Upper lobe of left lung (tissue), 4 donors: ENCODE measurements around the gene RNF213.

ENCODE experiments used
- CTCF ChIP-seq, 6 experiments: fragments of 450-650 bp in 4 of 6; fragments of 200-600 bp in 2 of 6; sonication (generic) in 2 of 6; IDR thresholded peaks; one replicate each; pipeline ENCODE4 v1.5.1; 2016 to 2019; ENCODE audit warnings: antibody characterized with exemption in 6 of 6
- POLR2A ChIP-seq, 4 donors: fragments of 450-650 bp; IDR thresholded peaks; one replicate each; pipeline ENCODE4 v1.5.1; 2016 to 2017; ENCODE audit warnings: antibody characterized with exemption in 4 of 4, mild to moderate bottlenecking in 2 of 4
- POLR2AphosphoS5 ChIP-seq, 2 donors: sonication (generic); formaldehyde crosslinking; IDR thresholded peaks; one replicate each; pipeline ENCODE4 v1.5.1; 2017; ENCODE audit warnings: antibody characterized with exemption in 2 of 2

GRCh38 chr17:80345321-80345720 is 84.7 kb downstream of the RNF213 start:
- no peak for TF ChIP-seq CTCF (IDR thresholded peaks at IDR 0.05)
- no peak for TF ChIP-seq POLR2AphosphoS5 (IDR thresholded peaks at IDR 0.05)
- TF ChIP-seq POLR2A (IDR thresholded peaks at IDR 0.05), result no peak
